OCI-LY1 (cell line): ENCODE measurements around the gene TMTC3.

Experiments used
- H2AFZ ChIP-seq: fragments of 200-600 bp; sonication (generic), shearing (Covaris generic); 2 replicates; pipeline ENCODE4 v1.6.0; 2014; ENCODE audit warnings: antibody characterized with exemption, mild to moderate bottlenecking, low read length
- H3F3A ChIP-seq: fragments of 200-600 bp; sonication (generic), shearing (Covaris generic); 2 replicates; pipeline ENCODE4 v1.6.0; 2014; ENCODE audit warnings: mild to moderate bottlenecking, antibody characterized with exemption, low read length, moderate library complexity; ENCODE audit not compliant: insufficient read depth
- H3K27ac ChIP-seq: fragments of 200-600 bp; sonication (generic); 2 replicates; pipeline ENCODE4 v1.5.1; 2014; ENCODE audit warnings: low read length, mixed run types, mild to moderate bottlenecking, low read depth; ENCODE audit not compliant: poor library complexity, severe bottlenecking
- H3K27me3 ChIP-seq: fragments of 200-600 bp; sonication (generic); 2 replicates; pipeline ENCODE4 v1.6.0; 2014; ENCODE audit warnings: antibody characterized with exemption, mild to moderate bottlenecking, low read length, moderate library complexity; ENCODE audit not compliant: insufficient read depth
- H3K36me3 ChIP-seq: fragments of 200-600 bp; sonication (generic); 2 replicates; pipeline ENCODE4 v1.6.1; 2014; ENCODE audit warnings: mild to moderate bottlenecking, antibody characterized with exemption, low read length, moderate library complexity, mixed read lengths; ENCODE audit not compliant: insufficient read depth
- H3K4me1 ChIP-seq: fragments of 200-600 bp; sonication (generic); 2 replicates; pipeline ENCODE4 v1.5.1; 2014; ENCODE audit warnings: mild to moderate bottlenecking, low read length, moderate library complexity; ENCODE audit not compliant: insufficient read depth, severe bottlenecking
- H3K4me2 ChIP-seq: fragments of 200-600 bp; sonication (generic), shearing (Covaris generic); 2 replicates; pipeline ENCODE4 v1.6.1; 2014; ENCODE audit warnings: low read length
- H3K4me3 ChIP-seq: fragments of 200-600 bp; sonication (generic); 2 replicates; pipeline ENCODE4 v1.5.1; 2014; ENCODE audit warnings: low read length, low read depth, mild to moderate bottlenecking, mixed read lengths; ENCODE audit not compliant: poor library complexity, severe bottlenecking
- H3K79me2 ChIP-seq: fragments of 200-600 bp; shearing (Covaris generic); 2 replicates; pipeline ENCODE4 v1.6.1; 2016; ENCODE audit warnings: mixed run types, low read length, mixed read lengths; ENCODE audit not compliant: insufficient read depth
- H3K9ac ChIP-seq: fragments of 200-600 bp; sonication (generic), shearing (Covaris generic); 2 replicates; pipeline ENCODE4 v1.6.1; 2014; ENCODE audit warnings: mild to moderate bottlenecking, low read length, mixed read lengths
- H3K9me2 ChIP-seq: fragments of 200-600 bp; sonication (generic), shearing (Covaris generic); 2 replicates; pipeline ENCODE4 v1.6.1; 2014; ENCODE audit warnings: low read depth, mild to moderate bottlenecking, low read length, mixed read lengths
- H3K9me3 ChIP-seq: fragments of 200-600 bp; shearing (Covaris generic); 2 replicates; pipeline ENCODE4 v1.6.1; 2014; ENCODE audit warnings: low read length, mixed read lengths
- H4K20me1 ChIP-seq: fragments of 200-600 bp; sonication (generic), shearing (Covaris generic); 2 replicates; pipeline ENCODE4 v1.6.0; 2016; ENCODE audit warnings: mild to moderate bottlenecking, low read length; ENCODE audit not compliant: insufficient read depth
- EZH2 ChIP-seq: fragments of 200-600 bp; sonication (generic), shearing (Covaris generic); IDR thresholded peaks from 2 replicates; pipeline ENCODE4 v1.8.0; 2017; ENCODE audit warnings: borderline replicate concordance, mixed run types, mild to moderate bottlenecking, antibody characterized with exemption, low read length, moderate library complexity, mixed read lengths
- TF ChIP-seq, protein P1 (sequence below): fragments of 200-600 bp; sonication (generic), shearing (Covaris generic); IDR thresholded peaks from 2 replicates; pipeline ENCODE4 v1.5.1; 2017; ENCODE audit warnings: mild to moderate bottlenecking, antibody characterized with exemption, low read length, moderate library complexity, mixed read lengths

The TMTC3 gene

GRCh38 chr12:88227263-88227662 lies 85.2 kb downstream of the TMTC3 start:
- no peaks in the 10 kb centered on the region for H4K20me1 ChIP-seq
- H3K4me2 ChIP-seq: no peak overlapping the region
- H3K27ac ChIP-seq: no peak overlapping the region
- H2AFZ ChIP-seq: peak overlapping the region; percentile 94; the same call in 1 of the 2 replicates
- peaks cover 9% of the 10 kb centered on the region for H3K4me1 ChIP-seq
- TF ChIP-seq EZH2: no peak
- TF ChIP-seq, protein P1, sequence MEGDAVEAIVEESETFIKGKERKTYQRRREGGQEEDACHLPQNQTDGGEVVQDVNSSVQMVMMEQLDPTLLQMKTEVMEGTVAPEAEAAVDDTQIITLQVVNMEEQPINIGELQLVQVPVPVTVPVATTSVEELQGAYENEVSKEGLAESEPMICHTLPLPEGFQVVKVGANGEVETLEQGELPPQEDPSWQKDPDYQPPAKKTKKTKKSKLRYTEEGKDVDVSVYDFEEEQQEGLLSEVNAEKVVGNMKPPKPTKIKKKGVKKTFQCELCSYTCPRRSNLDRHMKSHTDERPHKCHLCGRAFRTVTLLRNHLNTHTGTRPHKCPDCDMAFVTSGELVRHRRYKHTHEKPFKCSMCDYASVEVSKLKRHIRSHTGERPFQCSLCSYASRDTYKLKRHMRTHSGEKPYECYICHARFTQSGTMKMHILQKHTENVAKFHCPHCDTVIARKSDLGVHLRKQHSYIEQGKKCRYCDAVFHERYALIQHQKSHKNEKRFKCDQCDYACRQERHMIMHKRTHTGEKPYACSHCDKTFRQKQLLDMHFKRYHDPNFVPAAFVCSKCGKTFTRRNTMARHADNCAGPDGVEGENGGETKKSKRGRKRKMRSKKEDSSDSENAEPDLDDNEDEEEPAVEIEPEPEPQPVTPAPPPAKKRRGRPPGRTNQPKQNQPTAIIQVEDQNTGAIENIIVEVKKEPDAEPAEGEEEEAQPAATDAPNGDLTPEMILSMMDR: no peak
- no peaks in the 10 kb centered on the region for H3K27me3 ChIP-seq
- H3K79me2 ChIP-seq: no peaks in the 10 kb centered on the region
- no peak overlapping the region for H3K9ac ChIP-seq
- H3K9me2 ChIP-seq: no peaks in the 10 kb centered on the region
- H3F3A ChIP-seq: no peaks in the 10 kb centered on the region
- H3K36me3 ChIP-seq: no peaks in the 10 kb centered on the region
- no peak overlapping the region for H3K4me3 ChIP-seq
- H3K9me3 ChIP-seq: no peaks in the 10 kb centered on the region

GRCh38 chr12:88227871-88228270 lies 85.8 kb downstream of the TMTC3 start:
- TF ChIP-seq, protein P1: no peak
- TF ChIP-seq EZH2: no peak
- no peaks in the 10 kb centered on the region for H3K27me3 ChIP-seq
- no peak overlapping the region for H3K4me3 ChIP-seq
- no peaks in the 10 kb centered on the region for H3K36me3 ChIP-seq
- H2AFZ ChIP-seq: 0 out of 2 replicates have a peak overlapping the region, but pooled peaks have one; percentile 27
- H3K9me3 ChIP-seq: no peaks in the 10 kb centered on the region
- peaks cover 9% of the 10 kb centered on the region for H3K4me1 ChIP-seq
- no peaks in the 10 kb centered on the region for H3K79me2 ChIP-seq
- H3F3A ChIP-seq: no peaks in the 10 kb centered on the region
- no peaks in the 10 kb centered on the region for H3K9me2 ChIP-seq
- H4K20me1 ChIP-seq: no peaks in the 10 kb centered on the region
- H3K9ac ChIP-seq: no peak overlapping the region
- no peak overlapping the region for H3K4me2 ChIP-seq
- H3K27ac ChIP-seq: no peak overlapping the region

- TF ChIP-seq, protein P1: peak; percentile 30; the same call in 1 of the 2 replicates
- TF ChIP-seq EZH2: no peak
- Histone ChIP-seq H2AFZ (no peak overlapping the region), H3K4me2 (no peak overlapping the region), H3K79me2 (no peaks in the 10 kb centered on the region), H3K27me3 (no peaks in the 10 kb centered on the region), H3K9me2 (no peaks in the 10 kb centered on the region), H3K36me3 (no peaks in the 10 kb centered on the region), H3F3A (no peaks in the 10 kb centered on the region), H3K4me1 (peaks cover 9% of the 10 kb centered on the region), H3K27ac (no peak overlapping the region), H4K20me1 (no peaks in the 10 kb centered on the region), H3K9ac (no peak overlapping the region), H3K4me3 (no peak overlapping the region), H3K9me3 (no peaks in the 10 kb centered on the region)
Measured at GRCh38 chr12:88228720-88229119, 86.6 kb downstream of the TMTC3 start.
